ENCODE data around the gene PNPLA1. TPM values are rescaled to one million over a fixed set of nuclear protein-coding genes. Genes with fewer than 3 reads are reported as not detected.

Gene PNPLA1
- total RNA-seq, 1 experiment from 2014 or later, result 0.17 TPM

- POLR2A ChIA-PET (ENCODE audit: unreplicated experiment), result interaction anchor here (0.6 to 0.7 kb wide), 2 partner anchors 239 to 413 kb away, joined by 3 to 8 read pairs; no protein-coding TSS in a partner anchor
- intact Hi-C loops (cut with micrococcal nuclease; ENCODE audit: unreplicated experiment), result no loop called here
- CTCF ChIA-PET, result no interaction called here
These were observed 20.3 kb upstream of the PNPLA1 start for GRCh38 chr6:36249536-36249935.

GRCh38 chr6:36252005-36252404, 17.9 kb upstream of the PNPLA1 start:
- H2AFZ ChIP-seq, result no peak overlapping the region
- peaks cover 31% of the 10 kb centered on the region for H3K4me1 ChIP-seq (replicated peaks; ENCODE audit: insufficient read depth)
- ChIA-PET CTCF (no interaction called here), POLR2A (ENCODE audit: unreplicated experiment) (interaction anchor here (0.6 kb wide), 1 partner anchor 31 kb away, joined by 5 read pairs; no protein-coding TSS in a partner anchor)
- H3K36me3 ChIP-seq (ENCODE audit: low read depth), result no peaks in the 10 kb centered on the region
- no TSS peak for BruUV-seq (replicated peaks)
- no peaks in the 10 kb centered on the region for H3K27me3 ChIP-seq (ENCODE audit: insufficient read depth, low read depth)
- H3K4me3 ChIP-seq, result no peak overlapping the region
- intact Hi-C loops (cut with micrococcal nuclease; ENCODE audit: unreplicated experiment), result no loop called here
- no peak for DNase-seq
- no peaks in the 10 kb centered on the region for H3K79me2 ChIP-seq (ENCODE audit: low read depth)
- no peaks in the 10 kb centered on the region for H3K9me3 ChIP-seq (ENCODE audit: insufficient read depth, low read depth)
- no peaks in the 10 kb centered on the region for H4K20me1 ChIP-seq (ENCODE audit: insufficient read depth)
- no peaks in the 10 kb centered on the region for H3F3A ChIP-seq (ENCODE audit: insufficient read depth, low read depth)
- no peak for TF ChIP-seq EZH2 (IDR thresholded peaks at IDR 0.05; ENCODE audit: low read depth)
- TF ChIP-seq CTCF (conservative IDR thresholded peaks at IDR 0.05), result no peak
- H3K9me2 ChIP-seq (ENCODE audit: insufficient read depth), result no peaks in the 10 kb centered on the region
- no peak overlapping the region for H3K4me2 ChIP-seq
- H3K27ac ChIP-seq, result no peak overlapping the region

More at GRCh38 chr6:36249536-36249935, 20.3 kb upstream of the PNPLA1 start:
- BruUV-seq (replicated peaks), result no TSS peak
- H3K27ac ChIP-seq, result peak overlapping the region; percentile 50
- H2AFZ ChIP-seq, result no peak overlapping the region
- no peaks in the 10 kb centered on the region for H3K79me2 ChIP-seq (ENCODE audit: low read depth)
- no peaks in the 10 kb centered on the region for H3F3A ChIP-seq (ENCODE audit: insufficient read depth, low read depth)
- H3K9me3 ChIP-seq (ENCODE audit: insufficient read depth, low read depth), result no peaks in the 10 kb centered on the region
- H3K4me1 ChIP-seq (replicated peaks; ENCODE audit: insufficient read depth), result peaks cover 50% of the 10 kb centered on the region
- H3K27me3 ChIP-seq (ENCODE audit: insufficient read depth, low read depth), result no peaks in the 10 kb centered on the region
- no peak for TF ChIP-seq CTCF (conservative IDR thresholded peaks at IDR 0.05)
- no peak for TF ChIP-seq EZH2 (IDR thresholded peaks at IDR 0.05; ENCODE audit: low read depth)
- no peaks in the 10 kb centered on the region for H3K36me3 ChIP-seq (ENCODE audit: low read depth)
- no peaks in the 10 kb centered on the region for H3K9me2 ChIP-seq (ENCODE audit: insufficient read depth)
- peak in 1 of 2 experiments; percentile 40 for DNase-seq
- no peaks in the 10 kb centered on the region for H4K20me1 ChIP-seq (ENCODE audit: insufficient read depth)
- no peak overlapping the region for H3K4me3 ChIP-seq
- peak overlapping the region; percentile 8 for H3K4me2 ChIP-seq

GRCh38 chr6:36263390-36264000, 6.4 kb upstream of the PNPLA1 start:
- no peak for DNase-seq
- no peaks in the 10 kb centered on the region for H4K20me1 ChIP-seq (ENCODE audit: insufficient read depth)
- no peak for TF ChIP-seq EZH2 (IDR thresholded peaks at IDR 0.05; ENCODE audit: low read depth)
- TF ChIP-seq CTCF (conservative IDR thresholded peaks at IDR 0.05), result no peak
- no peaks in the 10 kb centered on the region for H3K27me3 ChIP-seq (ENCODE audit: insufficient read depth, low read depth)
- H2AFZ ChIP-seq, result no peak overlapping the region
- peaks cover 21% of the 10 kb centered on the region for H3K4me1 ChIP-seq (replicated peaks; ENCODE audit: insufficient read depth)
- intact Hi-C loops (cut with micrococcal nuclease; ENCODE audit: unreplicated experiment), result no loop called here
- H3K79me2 ChIP-seq (ENCODE audit: low read depth), result no peaks in the 10 kb centered on the region
- CTCF ChIA-PET, result no interaction called here
- no TSS peak for BruUV-seq (replicated peaks)
- POLR2A ChIA-PET (ENCODE audit: unreplicated experiment), result interaction anchor here (0.6 kb wide), 1 partner anchor 693 kb away, joined by 4 read pairs; no protein-coding TSS in a partner anchor
- H3K27ac ChIP-seq, result no peak overlapping the region
- no peak overlapping the region for H3K4me2 ChIP-seq
- H3F3A ChIP-seq (ENCODE audit: insufficient read depth, low read depth), result peaks cover 20% of the 10 kb centered on the region
- H3K4me3 ChIP-seq, result no peak overlapping the region
- no peaks in the 10 kb centered on the region for H3K36me3 ChIP-seq (ENCODE audit: low read depth)
- no peaks in the 10 kb centered on the region for H3K9me2 ChIP-seq (ENCODE audit: insufficient read depth)
- H3K9me3 ChIP-seq (ENCODE audit: insufficient read depth, low read depth), result 0 out of 2 replicates have a peak, but pooled peaks cover 3% of the 10 kb centered on the region
